Measurements from ENCODE around the gene DES.

The DES gene

GRCh38 chr2:219441451-219442255 is 23.5 kb downstream of the DES start:
- DNase-seq, result peak; percentile 14

DNA sequence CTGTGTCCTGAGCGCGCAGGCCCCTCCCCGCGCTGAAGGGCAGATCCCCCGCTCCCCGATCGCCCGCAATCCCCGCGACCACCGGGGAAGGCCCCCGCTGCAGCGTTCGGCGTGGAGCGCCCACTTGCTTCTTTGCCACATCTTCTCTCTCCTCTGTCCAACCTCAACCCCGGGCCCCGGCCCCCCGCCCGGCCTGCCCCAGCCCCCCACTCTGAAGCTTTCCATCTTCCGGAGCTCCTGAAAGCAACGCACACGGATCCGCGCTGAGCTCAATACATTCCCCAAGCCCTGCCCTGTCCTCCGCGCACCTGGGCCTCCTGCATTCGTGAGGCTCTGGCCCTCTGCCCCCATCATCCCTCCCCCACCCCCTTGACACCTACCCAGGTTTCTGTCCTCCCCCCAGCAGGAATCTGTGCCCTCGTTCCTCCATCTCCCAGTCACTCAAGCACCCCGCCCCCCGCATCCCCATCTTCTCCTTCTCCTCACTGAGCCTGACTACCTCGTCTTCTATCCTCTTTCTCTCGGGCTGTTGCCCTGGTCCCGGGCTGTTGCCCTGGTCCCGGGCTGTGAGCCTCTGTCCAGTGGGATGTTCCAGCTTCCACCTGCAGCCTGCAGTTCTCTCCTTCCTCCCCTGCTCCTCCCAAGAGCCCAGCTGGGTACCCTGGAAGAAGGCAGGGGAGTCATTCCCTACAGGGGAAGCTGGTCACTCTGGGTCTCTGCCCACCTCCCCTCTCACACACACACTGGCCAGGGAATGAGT is 24.3 kb downstream of the DES start:
- DNase-seq, result no peak

- no peak for DNase-seq
Observed at GRCh38 chr2:219443016-219443696, 25.0 kb downstream of the DES start.

- DNase-seq, result no peak
Observed at GRCh38 chr2:219443697-219444023, 25.5 kb downstream of the DES start.

- DNase-seq, result no peak
Observed at GRCh38 chr2:219444566-219445091, 26.5 kb downstream of the DES start.

- no peak for DNase-seq
Observed at GRCh38 chr2:219445220-219445640, 27.1 kb downstream of the DES start.

GRCh38 chr2:219446101-219446504 is 27.9 kb downstream of the DES start:
- DNase-seq, result no peak

DNA sequence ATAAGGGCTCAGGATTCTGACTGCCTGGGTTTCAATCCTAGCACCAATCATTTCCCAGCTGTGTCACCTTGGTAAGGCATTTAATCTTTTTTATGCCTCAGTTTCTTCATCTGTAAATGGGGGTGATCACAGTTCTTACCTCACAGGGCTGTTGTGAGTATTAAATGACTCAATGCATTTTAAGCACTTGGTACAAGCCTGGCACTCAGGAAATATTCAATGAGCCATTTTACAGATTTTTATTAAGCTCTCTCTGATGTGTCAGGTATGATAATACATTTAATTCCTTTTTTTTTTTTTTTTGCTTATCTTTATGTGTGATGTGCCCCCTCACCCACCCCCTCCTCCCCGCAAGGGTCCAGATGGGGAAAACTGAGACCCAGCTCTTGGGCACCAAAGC is 28.5 kb downstream of the DES start:
- no peak for DNase-seq

DNA sequence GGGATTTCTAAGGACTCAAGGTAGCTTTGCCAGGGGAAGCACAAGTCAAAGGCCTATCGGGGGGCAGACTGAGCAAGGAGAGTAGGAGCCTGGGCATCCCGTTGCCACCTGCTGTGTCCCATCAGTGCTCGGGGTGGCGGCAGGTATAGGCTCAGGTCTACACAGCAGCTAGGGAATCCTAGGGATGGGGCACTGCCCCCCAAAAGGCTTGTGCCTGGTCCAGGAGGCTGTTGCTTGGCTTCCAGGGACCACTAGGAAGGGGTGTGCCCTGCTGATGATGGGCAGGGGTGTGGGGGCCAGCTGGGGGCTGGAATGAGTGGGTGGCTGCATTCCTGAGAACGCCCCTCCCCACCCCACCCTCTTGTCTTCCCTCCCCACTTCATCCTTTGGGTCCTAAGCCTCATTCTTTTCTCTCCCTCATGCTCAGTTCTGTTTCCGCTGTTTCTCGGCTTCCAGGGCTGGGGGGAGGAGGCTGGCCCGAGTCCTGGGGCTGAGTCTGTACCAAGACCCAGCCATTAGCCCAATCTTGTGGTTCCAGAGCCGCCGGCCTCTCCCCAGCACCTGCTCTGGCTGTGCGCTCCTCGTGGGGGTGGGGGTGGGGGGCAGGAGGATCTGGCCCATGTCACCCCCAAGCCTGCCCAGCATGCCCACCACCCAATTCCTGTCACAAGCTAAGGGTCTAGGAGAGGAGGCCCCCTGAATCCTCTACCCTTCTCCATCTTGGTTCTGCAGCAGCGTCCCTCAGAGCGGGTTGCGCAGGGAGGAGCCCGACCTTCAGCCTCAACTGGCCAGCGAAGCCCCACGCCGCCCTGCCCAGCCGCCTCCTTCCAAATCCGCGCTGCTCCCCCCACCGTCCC is 29.3 kb downstream of the DES start:
- no peak for DNase-seq

DNA sequence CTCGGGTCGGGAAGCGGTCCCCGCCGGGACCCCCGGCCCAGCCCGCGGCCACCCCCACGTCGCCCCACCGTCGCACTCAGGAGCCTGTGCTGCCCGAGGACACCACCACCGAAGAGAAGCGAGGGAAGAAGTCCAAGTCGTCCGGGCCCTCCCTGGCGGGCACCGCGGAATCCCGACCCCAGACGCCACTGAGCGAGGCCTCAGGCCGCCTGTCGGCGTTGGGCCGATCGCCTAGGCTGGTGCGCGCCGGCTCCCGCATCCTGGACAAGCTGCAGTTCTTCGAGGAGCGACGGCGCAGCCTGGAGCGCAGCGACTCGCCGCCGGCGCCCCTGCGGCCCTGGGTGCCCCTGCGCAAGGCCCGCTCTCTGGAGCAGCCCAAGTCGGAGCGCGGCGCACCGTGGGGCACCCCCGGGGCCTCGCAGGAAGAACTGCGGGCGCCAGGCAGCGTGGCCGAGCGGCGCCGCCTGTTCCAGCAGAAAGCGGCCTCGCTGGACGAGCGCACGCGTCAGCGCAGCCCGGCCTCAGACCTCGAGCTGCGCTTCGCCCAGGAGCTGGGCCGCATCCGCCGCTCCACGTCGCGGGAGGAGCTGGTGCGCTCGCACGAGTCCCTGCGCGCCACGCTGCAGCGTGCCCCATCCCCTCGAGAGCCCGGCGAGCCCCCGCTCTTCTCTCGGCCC is 30.1 kb downstream of the DES start:
- DNase-seq, result no peak

DNA sequence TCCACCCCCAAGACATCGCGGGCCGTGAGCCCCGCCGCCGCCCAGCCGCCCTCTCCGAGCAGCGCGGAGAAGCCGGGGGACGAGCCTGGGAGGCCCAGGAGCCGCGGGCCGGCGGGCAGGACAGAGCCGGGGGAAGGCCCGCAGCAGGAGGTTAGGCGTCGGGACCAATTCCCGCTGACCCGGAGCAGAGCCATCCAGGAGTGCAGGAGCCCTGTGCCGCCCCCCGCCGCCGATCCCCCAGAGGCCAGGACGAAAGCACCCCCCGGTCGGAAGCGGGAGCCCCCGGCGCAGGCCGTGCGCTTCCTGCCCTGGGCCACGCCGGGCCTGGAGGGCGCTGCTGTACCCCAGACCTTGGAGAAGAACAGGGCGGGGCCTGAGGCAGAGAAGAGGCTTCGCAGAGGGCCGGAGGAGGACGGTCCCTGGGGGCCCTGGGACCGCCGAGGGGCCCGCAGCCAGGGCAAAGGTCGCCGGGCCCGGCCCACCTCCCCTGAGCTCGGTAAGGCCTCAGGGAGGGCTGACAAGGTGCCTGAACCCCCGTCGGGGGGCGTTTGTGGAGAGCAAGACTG is 30.7 kb downstream of the DES start:
- DNase-seq, result no peak

DNA sequence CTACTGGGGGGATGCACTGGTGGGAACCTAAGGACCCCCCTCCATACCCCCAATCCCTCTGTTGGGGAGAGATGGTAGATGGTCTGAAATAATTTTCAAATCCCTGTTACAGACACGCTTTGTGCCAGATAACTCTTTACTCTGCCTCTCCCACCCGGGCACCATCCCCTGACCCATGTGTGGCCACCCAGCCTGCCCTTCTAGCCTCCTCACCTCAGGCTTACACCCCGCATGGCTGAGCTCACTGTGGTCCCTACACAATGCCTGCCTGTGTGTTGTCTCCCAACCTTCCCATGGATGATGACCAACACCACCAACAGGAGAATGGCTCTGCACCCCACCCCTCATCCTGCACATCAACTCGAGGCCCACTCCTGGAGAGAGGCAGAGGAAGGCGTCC is 31.4 kb downstream of the DES start:
- no peak for DNase-seq

DNA sequence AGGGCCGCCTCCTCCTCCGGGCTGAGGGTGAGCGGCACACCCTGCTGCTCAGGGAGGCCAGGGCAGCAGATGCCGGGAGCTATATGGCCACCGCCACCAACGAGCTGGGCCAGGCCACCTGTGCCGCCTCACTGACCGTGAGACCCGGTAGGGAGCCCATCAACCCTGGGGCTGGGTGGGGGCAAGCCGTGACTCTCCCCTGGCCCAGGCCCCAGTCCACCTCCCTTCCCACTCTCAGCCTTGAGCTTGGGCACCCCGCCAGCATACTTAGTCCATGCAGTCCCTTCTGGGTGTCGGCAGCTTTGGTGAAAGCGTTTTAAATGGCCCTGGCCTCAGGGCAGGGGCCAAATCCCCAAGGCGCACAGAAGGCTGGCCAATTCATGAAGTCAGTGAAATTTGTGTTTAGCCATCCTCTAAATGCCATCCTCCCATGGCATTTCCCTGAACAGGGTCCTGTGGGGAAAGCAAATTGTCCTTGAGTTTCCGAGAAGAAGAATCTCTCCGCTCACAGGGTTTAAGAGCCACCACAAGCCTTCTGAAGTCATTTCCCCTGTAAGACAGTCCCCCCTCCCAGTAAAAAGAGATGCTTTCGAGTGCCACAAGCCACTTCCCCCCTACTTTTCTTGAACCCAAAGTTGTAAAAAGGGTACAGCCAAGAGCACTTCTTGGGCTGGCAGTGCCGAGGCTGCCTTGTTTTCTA is 33.6 kb downstream of the DES start:
- no peak for DNase-seq

GRCh38 chr2:219452361-219453317 is 34.5 kb downstream of the DES start:
- DNase-seq, result no peak

DNA sequence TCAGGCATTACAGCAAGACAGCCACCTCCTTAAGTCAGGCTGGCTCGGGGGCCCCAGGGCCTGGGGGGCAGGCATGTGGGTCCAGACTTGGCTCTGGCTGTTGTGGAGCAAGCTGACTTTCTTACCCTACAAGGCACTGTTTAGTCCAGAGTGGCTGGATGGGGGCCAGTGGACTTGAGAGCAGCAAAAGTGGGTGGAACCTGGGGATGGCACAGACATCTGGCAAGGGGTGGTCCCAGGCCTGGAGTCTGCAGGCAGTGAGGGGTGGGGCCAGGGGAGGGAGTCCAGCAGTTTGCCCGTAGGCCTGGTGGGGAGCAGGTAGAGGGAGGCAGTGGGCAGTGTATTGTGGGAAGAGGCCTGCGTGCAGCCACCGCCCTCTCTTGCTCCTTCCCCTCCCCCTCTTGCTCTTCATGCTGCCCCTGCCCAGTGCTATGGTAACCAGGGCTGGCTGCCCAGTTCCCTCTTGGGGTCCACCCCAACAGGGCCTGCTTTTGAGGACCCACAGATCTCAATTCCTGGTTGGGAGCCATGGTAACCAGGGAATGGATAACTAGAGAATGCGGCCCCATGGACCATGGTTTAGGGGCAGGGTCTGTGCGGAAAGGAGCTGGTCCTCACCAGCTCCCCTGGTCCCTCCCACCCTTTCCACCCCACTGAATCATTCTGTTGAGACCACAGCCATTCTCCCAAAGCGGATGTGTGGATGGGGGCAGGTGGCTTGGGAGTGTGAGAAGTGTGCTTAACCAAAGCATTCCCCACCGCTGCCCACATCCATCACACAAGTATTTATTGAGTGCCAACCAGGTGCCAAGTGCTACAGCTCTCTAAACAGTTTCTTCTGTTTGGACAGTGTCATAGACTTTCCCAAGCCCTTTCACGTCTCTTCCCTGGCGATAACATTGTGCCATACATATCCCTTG is 35.8 kb downstream of the DES start:
- peak; percentile 65 for DNase-seq

GRCh38 chr2:219455581-219455980 is 37.4 kb downstream of the DES start:
- no peak for DNase-seq

- no peak for DNase-seq
Observed at GRCh38 chr2:219457784-219458369, 39.7 kb downstream of the DES start.

- no peak for DNase-seq
Observed at GRCh38 chr2:219458996-219459395, 40.8 kb downstream of the DES start.

All from NCI-H2029 (cell line).